ENCODE results near the gene CSNK1G3. TPM values are rescaled to one million over a fixed set of nuclear protein-coding genes. Genes with fewer than 3 reads are reported as not detected.

CSNK1G3 gene
- total and polyA plus RNA-seq, 2 of the 4 experiments (the other 2 are of a cell fraction): 16.4 to 26.2 TPM

DNA sequence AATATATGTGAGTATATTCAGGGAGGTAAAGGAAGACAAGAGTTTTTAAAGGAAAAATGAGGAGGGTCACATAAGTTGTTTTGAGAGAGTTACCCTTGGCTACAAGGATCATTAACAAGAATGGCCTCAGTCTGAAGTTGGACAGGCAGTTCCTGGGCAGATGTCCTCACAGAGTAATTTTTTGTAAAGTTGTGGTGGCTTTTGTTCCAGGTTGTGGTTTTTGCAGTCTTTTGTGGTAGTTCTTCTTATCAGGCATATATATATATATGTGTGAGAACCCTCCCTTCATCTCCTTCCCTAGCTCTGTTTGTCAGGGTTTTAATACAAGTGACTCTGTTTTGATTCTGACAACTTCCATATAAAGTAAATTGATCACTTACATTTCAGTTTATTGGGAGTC lies 60.0 kb downstream of the CSNK1G3 start:
- no peak overlapping the region for H2AK9ac ChIP-seq (replicated peaks; ENCODE audit: low read depth, low read length, poor library complexity)
- H3K14ac ChIP-seq (replicated peaks; ENCODE audit: low read depth, low read length): no peak overlapping the region
- H3K23ac ChIP-seq (ENCODE audit: low read depth, low read length): no peak overlapping the region
- H3K9ac ChIP-seq (ENCODE audit: low read depth, low read length): no peak overlapping the region
- H3K4me2 ChIP-seq (ENCODE audit: low read depth, low read length): no peak overlapping the region
- H2BK15ac ChIP-seq (ENCODE audit: low read depth, low read length): no peak overlapping the region
- no peak overlapping the region for H2AFZ ChIP-seq (replicated peaks; ENCODE audit: low read length, poor library complexity)
- BruUV-seq (replicated peaks): no TSS peak
- no peak overlapping the region for H2BK20ac ChIP-seq (ENCODE audit: low read depth, low read length)
- no peak overlapping the region for H3K4me3 ChIP-seq (ENCODE audit: insufficient read depth, low read depth, low read length)
- no peaks in the 10 kb centered on the region for H3K27me3 ChIP-seq (ENCODE audit: control insufficient read depth, insufficient read depth, low read length)
- no peak overlapping the region for H2AK5ac ChIP-seq (ENCODE audit: low read depth, low read length)
- no peak overlapping the region for H4K91ac ChIP-seq (ENCODE audit: insufficient read depth, low read depth, low read length)
- no peak overlapping the region for H4K8ac ChIP-seq (ENCODE audit: low read depth in 2 of 2, low read length in 2 of 2)
- H3K27ac ChIP-seq (ENCODE audit: insufficient read depth, low read length): no peak overlapping the region
- no peak overlapping the region for H3K18ac ChIP-seq (ENCODE audit: low read depth, low read length)
- in situ Hi-C loops (cut with MboI; ENCODE audit: low sequenced_read_pairs) (no loop called here), intact Hi-C loops (cut with micrococcal nuclease) (no loop called here), dilution Hi-C loops (cut with HindIII; ENCODE audit: low sequenced_read_pairs, unreplicated experiment) (no loop called here)
- H3K9me1 ChIP-seq (ENCODE audit: insufficient read depth, low read length): peaks cover 4% of the 10 kb centered on the region; the same call in 1 of the 2 replicates
- H4K20me1 ChIP-seq (ENCODE audit: insufficient read depth, low read length): peaks cover 9% of the 10 kb centered on the region; the same call in 1 of the 2 replicates
- peaks cover 27% of the 10 kb centered on the region in 2 experiments for H3K79me1 ChIP-seq (ENCODE audit: low read depth in 1 of 2, low read length in 2 of 2)
- no peak for DNase-seq
- no peaks in the 10 kb centered on the region for H3K4me1 ChIP-seq (ENCODE audit: control insufficient read depth, insufficient read depth, low read length)
- H2BK5ac ChIP-seq (ENCODE audit: low read depth, low read length, poor library complexity, severe bottlenecking): no peak overlapping the region
- ChIA-PET POLR2A (ENCODE audit: unreplicated experiment) (no interaction called here), CTCF (no interaction called here)
- no peak overlapping the region for H3K56ac ChIP-seq (ENCODE audit: extremely low read depth, insufficient read depth, low read length)
- no peak for ATAC-seq (ENCODE audit: low read depth)
- no peaks in the 10 kb centered on the region for H3K9me3 ChIP-seq (ENCODE audit: control insufficient read depth, insufficient read depth, low read length)
- no peak overlapping the region for H4K5ac ChIP-seq (ENCODE audit: low read depth, low read length)
- TF ChIP-seq RCOR1 (IDR thresholded peaks at IDR 0.05; ENCODE audit: insufficient replicate concordance, low read length) (no peak), MAFK (IDR thresholded peaks at IDR 0.05; ENCODE audit: low read depth, low read length) (no peak), SMC3 (IDR thresholded peaks at IDR 0.05; ENCODE audit: low read depth, low read length) (no peak), BHLHE40 (IDR thresholded peaks at IDR 0.05; ENCODE audit: low read depth, low read length) (no peak), MAZ (IDR thresholded peaks at IDR 0.05; ENCODE audit: borderline replicate concordance, low read depth, low read length) (no peak), CEBPB (IDR thresholded peaks at IDR 0.05; ENCODE audit: low read depth, low read length) (no peak), RAD21 (IDR thresholded peaks at IDR 0.05; ENCODE audit: low read length) (no peak), CHD1 (IDR thresholded peaks at IDR 0.05; ENCODE audit: low read depth, low read length) (no peak), FOS (IDR thresholded peaks at IDR 0.05; ENCODE audit: low read depth, low read length) (no peak), POLR2A (IDR thresholded peaks at IDR 0.05; ENCODE audit: low read depth, low read length) (no peak), NFE2L2 (IDR thresholded peaks at IDR 0.05; ENCODE audit: low read depth, low read length) (no peak), MXI1 (IDR thresholded peaks at IDR 0.05; ENCODE audit: borderline replicate concordance, low read depth, low read length) (no peak)
- TF ChIP-seq, protein P1, sequence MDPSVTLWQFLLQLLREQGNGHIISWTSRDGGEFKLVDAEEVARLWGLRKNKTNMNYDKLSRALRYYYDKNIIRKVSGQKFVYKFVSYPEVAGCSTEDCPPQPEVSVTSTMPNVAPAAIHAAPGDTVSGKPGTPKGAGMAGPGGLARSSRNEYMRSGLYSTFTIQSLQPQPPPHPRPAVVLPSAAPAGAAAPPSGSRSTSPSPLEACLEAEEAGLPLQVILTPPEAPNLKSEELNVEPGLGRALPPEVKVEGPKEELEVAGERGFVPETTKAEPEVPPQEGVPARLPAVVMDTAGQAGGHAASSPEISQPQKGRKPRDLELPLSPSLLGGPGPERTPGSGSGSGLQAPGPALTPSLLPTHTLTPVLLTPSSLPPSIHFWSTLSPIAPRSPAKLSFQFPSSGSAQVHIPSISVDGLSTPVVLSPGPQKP (IDR thresholded peaks at IDR 0.05; ENCODE audit: borderline replicate concordance, low read depth, low read length): no peak
- TF ChIP-seq, protein P2, sequence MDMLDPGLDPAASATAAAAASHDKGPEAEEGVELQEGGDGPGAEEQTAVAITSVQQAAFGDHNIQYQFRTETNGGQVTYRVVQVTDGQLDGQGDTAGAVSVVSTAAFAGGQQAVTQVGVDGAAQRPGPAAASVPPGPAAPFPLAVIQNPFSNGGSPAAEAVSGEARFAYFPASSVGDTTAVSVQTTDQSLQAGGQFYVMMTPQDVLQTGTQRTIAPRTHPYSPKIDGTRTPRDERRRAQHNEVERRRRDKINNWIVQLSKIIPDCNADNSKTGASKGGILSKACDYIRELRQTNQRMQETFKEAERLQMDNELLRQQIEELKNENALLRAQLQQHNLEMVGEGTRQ (IDR thresholded peaks at IDR 0.05; ENCODE audit: low read depth, low read length): no peak
- TF ChIP-seq, protein P3, sequence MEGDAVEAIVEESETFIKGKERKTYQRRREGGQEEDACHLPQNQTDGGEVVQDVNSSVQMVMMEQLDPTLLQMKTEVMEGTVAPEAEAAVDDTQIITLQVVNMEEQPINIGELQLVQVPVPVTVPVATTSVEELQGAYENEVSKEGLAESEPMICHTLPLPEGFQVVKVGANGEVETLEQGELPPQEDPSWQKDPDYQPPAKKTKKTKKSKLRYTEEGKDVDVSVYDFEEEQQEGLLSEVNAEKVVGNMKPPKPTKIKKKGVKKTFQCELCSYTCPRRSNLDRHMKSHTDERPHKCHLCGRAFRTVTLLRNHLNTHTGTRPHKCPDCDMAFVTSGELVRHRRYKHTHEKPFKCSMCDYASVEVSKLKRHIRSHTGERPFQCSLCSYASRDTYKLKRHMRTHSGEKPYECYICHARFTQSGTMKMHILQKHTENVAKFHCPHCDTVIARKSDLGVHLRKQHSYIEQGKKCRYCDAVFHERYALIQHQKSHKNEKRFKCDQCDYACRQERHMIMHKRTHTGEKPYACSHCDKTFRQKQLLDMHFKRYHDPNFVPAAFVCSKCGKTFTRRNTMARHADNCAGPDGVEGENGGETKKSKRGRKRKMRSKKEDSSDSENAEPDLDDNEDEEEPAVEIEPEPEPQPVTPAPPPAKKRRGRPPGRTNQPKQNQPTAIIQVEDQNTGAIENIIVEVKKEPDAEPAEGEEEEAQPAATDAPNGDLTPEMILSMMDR (conservative IDR thresholded peaks at IDR 0.05; ENCODE audit: low read depth, low read length): no peak
- no peak overlapping the region for H2BK120ac ChIP-seq (ENCODE audit: low read depth, low read length)
- H3K4ac ChIP-seq (ENCODE audit: low read depth, low read length): no peak overlapping the region
- peaks cover 8% of the 10 kb centered on the region; the same call in 1 of the 2 replicates for H3K36me3 ChIP-seq (ENCODE audit: control insufficient read depth, insufficient read depth, low read length)

All from IMR-90 (cell line).